ENCODE results near the gene CHST2. TPM values are rescaled to one million over a fixed set of nuclear protein-coding genes. Genes with fewer than 3 reads are reported as not detected.

CHST2 gene
- 10 to 100 TPM in 1 of 2 donors, 1 to 10 TPM in 1; 5.5 to 12.7 TPM for total RNA-seq

GRCh38 chr3:143119009-143119914 lies at the start of gene CHST2:
TSS of gene CHST2 (plus strand) at chr3:143119771. CDS start at chr3:143120817, 1,046 bp downstream.

Other genes with a start within 250 kb of the CHST2 start
- 1 to 10 TPM; 3.8 to 9.0 TPM for gene PCOLCE2, start 230.7 kb upstream of the CHST2 start, total RNA-seq
- not detected for gene PAQR9, start 156.1 kb upstream of the CHST2 start, total RNA-seq
- gene U2SURP, start 118.2 kb upstream of the CHST2 start, total RNA-seq: 10 to 100 TPM; 63.0 to 75.9 TPM